Astrocyte (in vitro differentiated cells and primary cell): ENCODE data around the gene NDFIP1.

ENCODE experiments used
- EZH2 ChIP-seq: IDR thresholded peaks from 2 replicates; pipeline ENCODE4 v1.6.1; 2012; ENCODE audit warnings: mild to moderate bottlenecking, low read length, inconsistent platforms; ENCODE audit not compliant: insufficient read depth
- TF ChIP-seq, protein P1 (sequence below): IDR thresholded peaks from 2 replicates; pipeline ENCODE4 v1.5.1; 2011; ENCODE audit warnings: low read depth, mild to moderate bottlenecking, inconsistent platforms, low read length, moderate library complexity; ENCODE audit not compliant: insufficient read depth

DNA sequence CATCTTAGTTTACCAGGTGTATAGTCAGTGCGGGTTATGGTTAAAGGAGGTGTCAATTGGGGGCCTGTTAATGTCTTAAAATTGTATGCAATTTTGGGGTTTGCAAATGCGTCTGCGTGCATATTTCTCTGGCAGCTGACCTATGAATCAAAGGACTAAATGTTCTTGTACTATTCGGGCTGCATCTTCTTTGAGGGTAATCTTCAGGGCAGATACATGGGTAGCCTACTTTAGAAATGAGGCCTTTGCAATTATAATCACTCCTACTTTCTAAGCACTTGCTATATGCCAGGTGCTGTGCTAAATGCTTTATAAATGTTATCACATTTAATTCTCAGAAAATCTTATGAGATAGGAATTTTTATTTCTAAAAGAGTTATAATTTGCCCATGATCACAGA lies 58.2 kb downstream of the NDFIP1 start:
- TF ChIP-seq, protein P1, sequence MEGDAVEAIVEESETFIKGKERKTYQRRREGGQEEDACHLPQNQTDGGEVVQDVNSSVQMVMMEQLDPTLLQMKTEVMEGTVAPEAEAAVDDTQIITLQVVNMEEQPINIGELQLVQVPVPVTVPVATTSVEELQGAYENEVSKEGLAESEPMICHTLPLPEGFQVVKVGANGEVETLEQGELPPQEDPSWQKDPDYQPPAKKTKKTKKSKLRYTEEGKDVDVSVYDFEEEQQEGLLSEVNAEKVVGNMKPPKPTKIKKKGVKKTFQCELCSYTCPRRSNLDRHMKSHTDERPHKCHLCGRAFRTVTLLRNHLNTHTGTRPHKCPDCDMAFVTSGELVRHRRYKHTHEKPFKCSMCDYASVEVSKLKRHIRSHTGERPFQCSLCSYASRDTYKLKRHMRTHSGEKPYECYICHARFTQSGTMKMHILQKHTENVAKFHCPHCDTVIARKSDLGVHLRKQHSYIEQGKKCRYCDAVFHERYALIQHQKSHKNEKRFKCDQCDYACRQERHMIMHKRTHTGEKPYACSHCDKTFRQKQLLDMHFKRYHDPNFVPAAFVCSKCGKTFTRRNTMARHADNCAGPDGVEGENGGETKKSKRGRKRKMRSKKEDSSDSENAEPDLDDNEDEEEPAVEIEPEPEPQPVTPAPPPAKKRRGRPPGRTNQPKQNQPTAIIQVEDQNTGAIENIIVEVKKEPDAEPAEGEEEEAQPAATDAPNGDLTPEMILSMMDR, result no peak
- no peak for TF ChIP-seq EZH2
